ELF-1 (cell line): ENCODE results near the gene GRIK5.
"Not testable (repeated sequence)": the region's sequence is repeated elsewhere in the genome, so short reads cannot be mapped to it uniquely, and the experiment has no call there.

Experiments
- DNase-seq: peaks from one replicate; pipeline ENCODE4 v3.0.0-alpha.2; 2016; ENCODE audit warnings: low read depth, low spot score

Gene GRIK5

GRCh38 chr19:42051166-42052115, 18.6 kb downstream of the GRIK5 start:
- no peak for DNase-seq

GRCh38 chr19:42048992-42049391, 21.0 kb downstream of the GRIK5 start:
- no peak for DNase-seq

GRCh38 chr19:42045575-42045974, 24.4 kb downstream of the GRIK5 start:
- no peak for DNase-seq

GRCh38 chr19:42042455-42043170, 27.4 kb downstream of the GRIK5 start:
- DNase-seq: no peak

- not testable (repeated sequence) for DNase-seq
These were observed 29.5 kb downstream of the GRIK5 start for GRCh38 chr19:42040491-42040890.

GRCh38 chr19:42040031-42040430, 30.0 kb downstream of the GRIK5 start:
- no peak for DNase-seq

- no peak for DNase-seq
These were observed 31.3 kb downstream of the GRIK5 start for GRCh38 chr19:42038666-42039065.

GRCh38 chr19:42037649-42038048, 32.4 kb downstream of the GRIK5 start:
- DNase-seq: no peak

- peak; percentile 67 for DNase-seq
These were observed 35.2 kb downstream of the GRIK5 start for GRCh38 chr19:42034640-42035391.

- no peak for DNase-seq
These were observed 36.6 kb downstream of the GRIK5 start for GRCh38 chr19:42033413-42033812.

GRCh38 chr19:42032431-42032830, 37.6 kb downstream of the GRIK5 start:
- no peak for DNase-seq

GRCh38 chr19:42030645-42031440, 39.2 kb downstream of the GRIK5 start:
- no peak for DNase-seq

- peak; percentile 78 for DNase-seq
These were observed 41.4 kb downstream of the GRIK5 start for GRCh38 chr19:42028304-42029216.

GRCh38 chr19:42024622-42025111, 45.3 kb downstream of the GRIK5 start:
- DNase-seq: peak; percentile 33

- DNase-seq: no peak
These were observed 46.1 kb downstream of the GRIK5 start for GRCh38 chr19:42023943-42024260.

GRCh38 chr19:42023121-42023942, 46.7 kb downstream of the GRIK5 start:
- DNase-seq: peak; percentile 81

- no peak for DNase-seq
These were observed 47.4 kb downstream of the GRIK5 start for GRCh38 chr19:42022616-42023015.

GRCh38 chr19:42021185-42021584, 48.8 kb downstream of the GRIK5 start:
- peak; percentile 21 for DNase-seq

GRCh38 chr19:42018503-42019193, 51.4 kb downstream of the GRIK5 start:
- no peak for DNase-seq
